Pons (tissue), 1 donor: ENCODE data around the gene ARHGAP15.
"Not testable (repeated sequence)": the region's sequence is repeated elsewhere in the genome, so short reads cannot be mapped to it uniquely, and the experiment has no call there.

Source experiments
- DNase-seq: peaks from one replicate; pipeline ENCODE4 v3.0.0-alpha.2; 2016; ENCODE audit warnings: low spot score

The ARHGAP15 gene

DNA sequence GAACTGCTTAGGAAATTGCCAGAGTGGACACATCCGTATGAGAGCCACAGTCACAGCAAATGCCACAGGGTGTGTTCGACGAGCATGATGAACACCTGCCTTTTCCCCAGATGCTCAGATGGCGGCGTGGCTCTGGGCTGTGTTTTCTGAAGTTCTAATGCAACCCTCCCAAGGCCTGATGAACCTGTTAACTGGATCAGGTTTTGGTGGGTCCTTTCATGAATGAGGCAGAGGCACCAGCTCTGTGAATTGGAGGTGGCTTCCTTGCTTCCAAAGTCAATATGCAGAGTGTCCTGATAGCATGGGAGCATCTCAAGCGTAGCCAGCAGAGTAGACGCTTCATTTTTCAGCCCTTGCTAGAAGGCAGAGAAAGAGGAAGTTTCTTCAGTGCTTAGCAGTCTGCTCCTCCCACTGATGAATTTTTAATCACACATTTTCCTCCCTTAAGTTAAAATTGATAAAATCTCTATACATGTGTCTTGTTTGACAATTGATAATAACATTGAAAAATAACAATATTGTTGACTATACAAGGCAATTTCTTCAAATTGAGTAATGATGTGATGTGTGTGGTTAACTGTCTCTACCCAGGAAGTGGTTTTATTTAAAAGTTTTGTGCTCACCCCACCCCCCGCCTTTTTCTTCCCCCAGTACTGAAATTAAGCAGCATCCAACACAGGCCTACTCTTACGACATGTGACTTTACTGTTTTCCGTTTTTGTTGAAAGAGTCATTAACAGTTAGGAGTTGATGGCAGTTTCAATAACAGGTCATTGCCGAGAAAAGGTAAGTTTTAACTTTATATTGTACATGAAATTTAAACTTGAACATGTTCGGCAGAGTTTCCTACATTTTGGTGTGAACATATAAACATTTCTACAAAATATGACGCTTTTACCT is at the start of gene ARHGAP15:
TSS of gene ARHGAP15 (plus strand) at position 739 of the 900 bp plus-strand sequence.
- peak; percentile 67 for DNase-seq

DNA sequence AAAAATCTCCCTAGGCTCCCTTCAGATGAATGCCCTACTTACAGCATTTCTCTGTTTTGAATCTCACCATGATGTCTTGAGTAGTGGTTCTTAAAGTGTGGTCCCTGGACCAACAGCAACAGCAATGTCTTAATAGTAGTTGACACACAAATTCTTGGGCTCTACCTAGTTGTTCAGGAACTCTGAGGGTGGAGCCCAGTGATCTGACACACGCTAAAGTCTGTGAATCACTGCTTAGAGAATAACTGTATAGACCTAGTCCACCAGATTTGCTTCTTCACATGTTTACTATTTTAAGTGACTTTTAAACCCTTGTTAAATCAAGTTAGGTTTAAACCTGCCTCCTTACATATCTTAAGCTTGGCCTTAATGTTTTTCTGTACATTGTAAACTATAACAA is 47.6 kb upstream of the ARHGAP15 start:
- DNase-seq, result no peak

DNA sequence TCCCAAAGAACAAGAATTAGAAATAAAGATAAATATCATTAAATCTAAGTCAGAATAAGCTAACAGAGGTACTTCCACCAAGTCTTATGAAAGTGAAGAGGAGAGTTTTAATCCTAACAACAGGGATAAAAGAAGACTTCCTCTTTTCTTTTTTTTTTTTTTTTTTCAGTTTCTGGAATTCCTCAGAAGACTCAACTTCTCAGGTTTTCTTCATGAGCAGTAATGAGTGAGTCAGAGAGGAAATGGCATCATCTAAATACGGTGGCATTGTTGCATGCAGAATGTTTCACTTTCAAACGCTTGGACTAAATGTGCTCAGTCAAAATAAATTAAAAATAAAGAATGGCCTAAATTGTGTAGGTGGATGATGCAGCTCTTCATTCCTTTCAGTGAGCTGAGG is 45.6 kb upstream of the ARHGAP15 start:
- DNase-seq, result no peak

DNA sequence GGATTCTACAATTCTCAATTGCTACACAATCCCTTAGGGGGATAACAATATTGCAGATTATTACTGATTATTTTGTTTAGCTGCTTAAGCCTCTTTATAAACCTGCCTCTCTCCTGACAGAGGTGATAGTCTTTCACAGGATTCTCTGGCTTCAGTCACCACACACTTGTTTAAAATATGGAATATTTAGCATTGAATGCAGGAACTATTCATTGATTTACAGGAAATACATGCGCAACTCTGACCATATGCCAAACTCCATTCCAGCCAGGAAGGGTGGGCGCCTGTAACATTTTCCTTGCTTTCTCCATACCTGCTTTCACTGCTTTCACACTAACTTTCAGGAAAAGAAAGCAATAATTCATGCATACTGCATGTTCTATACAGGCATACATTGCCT is 44.8 kb upstream of the ARHGAP15 start:
- no peak for DNase-seq

DNA sequence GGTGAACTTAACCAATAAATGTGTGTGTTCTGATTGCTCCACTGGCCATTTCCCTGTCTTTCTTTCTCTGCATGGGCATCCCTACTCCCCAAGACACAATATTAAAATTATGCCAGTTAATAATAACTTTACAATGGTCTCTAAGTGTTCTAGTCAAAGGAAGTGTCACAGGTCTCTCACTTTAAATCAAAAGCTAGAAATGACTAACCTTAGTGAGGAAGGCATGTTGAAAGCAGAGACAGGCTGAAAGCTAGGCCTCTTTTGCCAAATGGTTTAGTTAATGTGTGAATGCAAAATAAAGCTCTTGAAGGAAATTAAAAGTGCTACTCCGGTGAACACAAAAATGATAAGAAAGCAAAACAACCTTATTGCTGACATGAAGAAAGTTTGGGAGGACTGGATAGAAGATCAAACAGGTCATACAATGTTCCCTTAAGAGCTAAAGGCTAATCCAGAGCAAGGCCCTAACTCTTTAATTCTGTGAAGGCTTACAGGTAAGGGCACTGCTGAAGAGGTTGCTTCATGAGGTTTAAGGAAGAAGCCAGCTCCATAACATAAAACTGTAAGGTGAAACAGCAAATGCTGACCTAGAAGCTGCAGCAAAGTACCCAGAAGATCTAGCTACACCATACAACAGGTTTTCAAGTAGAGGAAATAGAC is 44.0 kb upstream of the ARHGAP15 start:
- no peak for DNase-seq

DNA sequence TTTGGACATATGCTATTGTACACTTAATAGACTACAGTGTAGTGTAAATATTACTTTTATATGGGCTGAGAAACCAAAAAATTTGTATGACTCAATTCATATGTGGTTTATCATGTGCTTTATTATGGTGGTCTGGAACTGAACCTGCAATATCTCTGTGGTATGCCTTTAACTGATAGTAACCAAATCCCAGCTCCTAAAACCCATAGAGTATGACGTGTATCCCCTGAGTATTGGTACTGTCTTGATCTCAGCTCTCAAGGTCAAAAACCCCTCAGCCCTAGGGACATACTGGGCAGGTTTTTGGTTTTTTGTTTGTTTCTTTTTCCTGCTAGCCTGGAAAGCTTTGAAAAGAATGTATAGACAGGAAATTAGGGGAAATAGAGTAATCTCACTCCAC is 42.2 kb upstream of the ARHGAP15 start:
- DNase-seq, result no peak

DNA sequence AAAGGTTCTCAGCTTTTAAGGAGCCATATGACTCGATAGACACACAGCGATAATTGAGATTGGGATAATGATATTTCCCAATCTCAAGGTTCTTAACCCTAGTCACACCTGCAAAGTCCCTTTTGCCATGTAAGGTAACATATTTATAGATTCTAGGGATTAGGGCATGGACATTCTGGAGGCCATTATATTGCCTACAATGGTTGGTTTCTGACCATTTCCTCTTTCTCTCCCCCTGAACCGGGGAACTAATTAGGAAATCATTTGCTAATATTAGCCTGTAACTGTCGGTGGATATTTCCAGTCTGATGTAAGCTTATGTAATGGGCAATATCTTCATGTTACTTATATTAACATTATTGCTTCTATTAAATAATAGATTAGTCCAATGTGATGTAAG is 40.8 kb upstream of the ARHGAP15 start:
- DNase-seq, result no peak

DNA sequence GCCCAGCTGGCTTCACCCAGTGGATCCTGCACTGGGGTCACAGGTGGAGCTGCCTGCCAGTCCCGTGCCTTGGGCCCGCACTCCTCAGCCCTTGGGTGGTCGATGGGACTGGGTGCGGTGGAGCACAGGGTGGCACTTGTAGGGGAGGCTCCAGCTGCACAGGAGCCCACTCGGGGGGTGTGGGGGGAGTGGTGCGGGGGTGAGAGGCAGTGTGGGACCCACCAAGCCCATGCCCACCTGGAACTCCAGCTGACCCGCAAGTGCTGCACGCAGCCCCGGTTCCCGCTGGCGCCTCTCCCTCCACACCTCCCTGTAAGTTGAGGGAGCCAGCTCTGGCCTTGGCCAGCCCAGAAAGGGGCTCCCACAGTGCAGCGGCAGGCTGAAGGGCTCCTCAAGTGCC is 39.7 kb upstream of the ARHGAP15 start:
- not testable (repeated sequence) for DNase-seq

DNA sequence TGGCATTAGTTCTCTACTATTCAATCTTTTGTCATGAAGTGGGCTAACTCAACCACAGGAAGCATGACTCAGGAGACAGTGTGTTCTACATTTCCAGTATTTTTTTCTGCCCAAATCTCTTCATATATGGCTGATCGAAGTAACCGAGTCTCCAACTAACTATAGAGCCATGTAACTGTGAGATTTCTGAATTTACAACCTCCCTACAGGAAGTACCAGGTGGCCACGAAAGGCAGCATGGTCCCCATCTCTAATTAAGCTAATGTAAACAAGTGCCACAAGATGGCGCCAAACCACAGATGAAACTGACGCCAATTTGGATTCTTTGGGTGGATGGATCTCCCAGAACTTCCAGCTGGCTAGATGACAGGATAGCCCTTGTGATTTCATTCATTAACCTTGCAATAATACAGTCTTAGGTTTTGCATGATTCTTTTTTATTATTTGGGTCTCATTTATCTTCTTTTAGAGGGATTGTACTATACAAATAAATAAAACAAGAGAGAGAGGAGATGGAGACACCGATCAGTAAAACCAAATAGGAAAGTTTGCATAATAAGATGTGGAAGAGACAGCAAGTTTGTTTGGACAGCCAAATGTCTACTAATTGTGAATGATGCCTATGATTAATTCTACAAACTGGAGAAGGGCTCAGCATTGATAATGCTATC is 18.3 kb upstream of the ARHGAP15 start:
- DNase-seq, result peak; percentile 84

DNA sequence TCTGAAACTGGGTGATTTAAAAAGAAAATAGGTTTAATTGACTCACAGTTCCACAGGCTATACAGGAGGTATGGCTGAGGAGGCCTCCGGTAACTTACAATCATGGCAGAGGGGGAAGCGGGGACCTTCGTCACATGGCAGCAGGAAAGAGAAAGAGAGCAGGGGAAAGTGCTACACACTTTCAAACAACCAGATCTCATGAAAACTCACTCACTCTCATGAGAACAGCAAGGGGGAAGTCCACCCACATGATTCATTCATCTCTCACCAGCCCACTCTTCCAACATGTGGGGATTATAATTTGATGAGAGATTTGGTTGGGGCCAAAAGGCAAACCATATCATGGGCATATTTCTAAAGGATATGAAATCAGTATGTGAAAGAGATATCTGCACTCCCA is 12.0 kb upstream of the ARHGAP15 start:
- no peak for DNase-seq

DNA sequence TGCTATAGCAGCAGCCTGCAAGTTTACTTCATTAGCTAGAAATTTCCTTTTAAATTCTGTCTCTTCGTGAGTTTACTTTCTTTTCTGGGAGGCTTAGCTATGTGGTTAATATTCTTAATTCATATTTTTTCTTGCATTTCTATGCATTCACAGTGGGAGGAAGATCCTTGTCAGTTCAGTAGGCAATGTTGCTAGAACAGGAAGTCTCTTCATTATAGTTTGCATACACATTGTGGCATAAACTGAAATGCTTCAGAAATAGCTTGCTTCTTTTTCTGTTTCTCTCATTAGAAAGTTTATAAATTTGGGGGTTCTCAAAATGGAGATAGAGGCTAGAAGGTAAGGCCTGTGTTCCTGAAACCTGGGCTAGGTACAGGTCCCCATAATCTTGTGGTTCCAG is 8.1 kb upstream of the ARHGAP15 start:
- no peak for DNase-seq

DNA sequence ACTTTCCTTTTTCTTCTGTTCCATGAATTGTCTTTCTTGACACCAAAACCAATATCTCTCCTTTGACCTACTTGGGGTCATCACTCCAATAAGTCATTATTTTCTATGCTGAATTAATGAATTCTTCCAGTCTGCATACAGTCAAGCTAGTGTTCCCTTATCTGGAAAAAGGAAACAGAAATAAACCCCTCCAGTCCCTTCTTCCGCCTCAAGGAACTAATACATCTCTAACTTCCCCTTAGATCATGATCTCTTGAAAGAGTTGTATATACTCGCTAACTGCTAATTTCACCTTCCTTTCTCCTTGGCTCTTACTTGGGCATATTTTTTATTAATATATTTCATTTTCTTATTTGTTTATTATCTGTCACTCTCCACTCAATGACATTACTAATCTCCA is 7.3 kb upstream of the ARHGAP15 start:
- DNase-seq, result no peak

DNA sequence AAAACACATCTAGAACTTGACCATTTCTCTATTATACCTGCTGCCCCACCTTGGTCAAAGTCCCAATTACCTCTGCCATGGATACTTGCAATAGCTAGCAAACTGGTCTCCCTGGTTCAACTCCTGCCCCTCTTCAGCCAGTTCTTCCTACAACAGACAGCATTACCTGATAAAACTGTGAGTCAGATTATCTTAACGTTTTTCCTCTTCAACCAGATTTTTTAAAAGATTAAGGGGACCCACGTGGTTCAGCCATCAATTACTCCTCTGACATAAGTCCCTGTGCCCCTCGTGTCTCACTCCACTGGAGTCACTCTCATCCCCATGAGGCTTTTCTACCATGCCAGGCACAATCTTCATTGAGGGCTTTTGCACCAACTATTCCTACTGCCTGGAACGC is 5.3 kb upstream of the ARHGAP15 start:
- DNase-seq, result no peak

DNA sequence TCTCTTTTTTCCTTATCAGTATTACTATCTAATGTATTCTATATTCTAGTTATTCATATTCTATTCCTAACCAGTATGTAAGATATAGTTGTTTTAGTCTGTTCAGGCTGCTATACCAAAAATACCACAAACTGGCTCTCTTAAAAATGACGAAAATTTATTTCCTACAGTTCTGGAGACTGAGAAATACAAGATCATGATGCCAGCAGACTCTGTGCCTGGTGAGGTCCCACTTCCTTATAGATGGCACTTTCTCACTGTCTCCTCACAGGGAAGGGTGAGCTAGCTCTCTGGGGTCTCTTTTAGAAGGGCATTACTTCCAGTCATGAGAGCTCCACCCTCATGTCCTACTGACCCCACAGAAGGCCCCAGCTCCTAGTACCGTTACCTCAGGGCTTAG is 4.8 kb upstream of the ARHGAP15 start:
- DNase-seq, result no peak

DNA sequence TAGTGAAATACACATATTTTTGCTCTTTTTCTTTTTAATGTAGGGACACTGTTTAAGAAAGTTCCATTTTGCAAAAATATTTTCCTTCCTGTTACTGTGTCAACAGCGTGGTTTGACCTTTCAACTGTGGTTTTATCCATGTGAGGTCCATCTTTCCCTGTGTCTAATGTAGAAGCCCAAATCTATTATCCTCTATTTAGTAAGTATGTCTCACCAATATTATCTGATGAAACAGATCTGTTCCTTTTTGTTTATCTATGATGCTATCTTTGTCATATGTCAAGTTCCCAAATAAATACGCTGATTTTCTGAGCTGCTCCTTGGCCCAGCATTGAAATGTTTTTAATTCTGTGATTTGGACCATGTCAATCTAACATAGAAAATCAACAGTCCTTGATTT is 3.5 kb upstream of the ARHGAP15 start:
- no peak for DNase-seq

DNA sequence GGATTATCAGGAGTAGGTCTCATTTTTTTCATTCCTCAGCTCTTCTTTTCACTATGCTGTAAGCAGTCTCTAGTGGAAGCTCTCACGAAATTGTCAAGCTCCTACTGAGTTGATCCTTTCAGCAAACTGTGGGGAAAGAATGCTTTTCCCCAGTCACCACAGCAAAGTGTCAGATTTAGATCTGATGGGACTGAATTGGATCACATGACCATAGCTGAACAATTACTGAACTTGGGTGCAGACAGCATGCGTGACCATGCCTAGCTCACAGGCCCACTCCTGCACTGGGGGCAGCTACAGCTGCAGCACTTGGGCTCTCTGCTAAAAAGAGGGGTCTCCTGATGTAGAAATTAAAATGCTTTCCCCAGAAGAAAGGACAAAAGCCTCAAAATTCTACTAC is 3.1 kb downstream of the ARHGAP15 start:
- DNase-seq, result peak; percentile 22

DNA sequence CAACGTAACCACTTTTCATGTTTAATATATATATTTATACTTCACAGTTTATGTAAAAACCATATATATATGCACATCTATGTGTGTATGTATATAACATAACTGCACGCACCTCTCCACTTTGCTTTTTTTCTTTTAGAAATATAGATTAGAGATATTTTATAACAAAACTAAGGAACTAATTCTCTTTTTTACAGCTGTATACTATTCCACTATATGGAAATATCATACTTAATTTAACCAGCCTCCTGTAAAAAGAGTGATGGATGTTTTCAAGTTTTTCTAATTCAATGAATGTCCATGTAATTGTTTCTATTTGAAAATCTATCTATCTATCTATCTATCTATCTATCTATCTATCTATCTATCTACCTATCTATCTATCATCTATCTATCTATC is 4.6 kb downstream of the ARHGAP15 start:
- no peak for DNase-seq

DNA sequence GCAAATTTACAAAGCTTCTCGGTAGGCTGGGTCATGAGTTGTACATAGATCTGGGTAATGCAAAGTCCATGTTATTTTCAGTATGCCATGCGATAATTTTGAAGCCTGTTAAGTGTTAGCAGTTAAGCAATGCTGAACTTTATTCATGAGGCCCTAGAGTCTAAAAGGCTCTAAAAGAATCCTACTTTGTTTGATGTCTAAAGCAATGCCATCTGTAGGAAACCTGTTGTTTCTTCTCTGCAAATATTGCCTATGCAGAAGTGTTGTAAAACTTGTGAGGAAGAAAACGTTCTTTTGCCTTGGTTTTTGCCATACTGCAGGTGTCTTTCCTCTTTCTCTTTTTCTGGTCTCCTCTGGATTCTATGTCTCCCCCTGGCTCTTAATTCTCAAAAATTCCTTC is 9.1 kb downstream of the ARHGAP15 start:
- DNase-seq, result no peak

DNA sequence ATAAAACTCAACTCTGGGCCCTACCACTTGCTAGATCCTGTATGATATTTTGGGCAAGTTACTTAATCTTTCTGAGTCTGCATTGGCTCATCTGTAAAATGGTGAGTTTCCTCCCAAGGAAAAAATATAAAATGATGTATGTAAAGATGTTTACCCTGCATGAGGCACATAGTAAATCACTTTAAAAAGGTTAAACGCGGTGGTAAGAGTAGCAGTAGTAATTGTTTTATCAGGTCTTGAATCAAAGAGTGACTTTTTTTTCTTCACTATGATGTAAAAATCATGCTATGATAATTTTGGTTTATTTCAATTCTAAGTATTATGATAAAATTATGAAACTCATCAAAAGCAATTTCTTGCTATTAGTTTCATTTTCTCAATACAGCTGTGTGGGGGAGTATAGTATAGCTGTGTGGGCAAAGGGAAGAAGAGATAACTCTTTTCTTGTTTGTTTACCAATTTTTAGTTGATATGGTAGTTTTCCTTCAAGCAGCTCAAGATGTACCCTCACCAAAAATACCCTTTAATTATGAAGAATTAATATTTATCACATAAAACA is 10.7 kb downstream of the ARHGAP15 start:
- no peak for DNase-seq

DNA sequence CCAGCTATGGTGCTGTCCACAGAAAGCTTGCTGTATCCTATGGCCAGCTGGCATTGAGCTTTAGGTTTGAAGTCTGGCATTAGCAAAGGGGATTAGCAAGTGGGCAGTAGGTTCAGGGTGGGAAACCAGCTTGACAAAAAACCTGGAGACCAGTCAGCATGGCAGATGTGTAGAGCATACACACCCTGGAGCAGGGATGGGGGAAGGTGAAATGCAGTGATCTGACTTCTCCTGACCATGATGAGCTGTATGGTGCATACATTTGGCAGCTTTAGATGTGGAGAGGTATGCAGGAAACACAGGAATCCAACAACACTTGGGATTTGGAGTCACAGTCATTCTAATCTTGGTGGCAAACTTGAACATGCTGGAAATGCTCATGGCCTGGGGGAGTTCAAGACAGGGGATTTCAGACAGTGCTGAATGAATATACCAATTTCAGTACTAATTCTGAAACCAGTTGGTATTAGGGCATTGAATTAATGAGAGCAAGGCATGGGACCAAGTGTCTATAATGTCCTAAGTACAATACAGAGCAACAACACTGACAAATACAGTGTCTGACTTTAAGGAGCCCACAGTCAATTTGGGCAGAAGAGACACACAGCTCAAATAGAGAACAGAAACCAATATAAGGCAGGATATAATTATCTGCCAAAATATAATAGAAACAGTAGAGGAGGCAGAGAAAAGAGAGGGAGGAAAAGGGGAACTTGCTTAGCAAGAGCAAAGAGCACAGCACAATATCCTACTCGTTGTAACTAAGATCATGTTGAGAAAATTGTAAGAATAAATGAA is 11.8 kb downstream of the ARHGAP15 start:
- peak; percentile 21 for DNase-seq

DNA sequence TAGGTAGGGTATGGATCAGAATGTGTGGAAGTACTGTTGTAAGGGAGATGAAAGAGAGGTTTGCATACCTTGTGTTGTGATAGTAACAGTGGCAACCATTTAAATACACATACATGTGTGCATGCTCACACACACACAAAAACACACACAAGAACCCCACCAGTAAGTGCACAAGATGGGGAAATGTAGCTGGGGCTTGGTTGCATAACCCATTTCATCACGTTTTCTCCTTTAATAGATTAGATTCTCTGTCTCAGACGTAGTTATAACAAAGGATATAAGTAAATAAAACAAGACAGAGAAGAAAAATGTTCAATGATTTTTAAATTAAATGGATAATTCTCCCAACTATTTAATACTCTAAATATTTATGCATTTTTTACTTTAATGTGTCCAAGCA is 13.4 kb downstream of the ARHGAP15 start:
- DNase-seq, result no peak
